Glutamatergic neuron (in vitro differentiated cells): Measurements from ENCODE around the gene SVOPL. TPM values are rescaled to one million over a fixed set of nuclear protein-coding genes. Genes with fewer than 3 reads are reported as not detected.

Experiments
- DNase-seq: peaks from one replicate; pipeline ENCODE4 v3.0.0; 2022
- H3K27ac Mint-ChIP-seq: one replicate; pipeline ENCODE4 v1.8.0; 2020; ENCODE audit warnings: mild to moderate bottlenecking, mixed read lengths, inconsistent platforms; ENCODE audit not compliant: unreplicated experiment
- H3K27me3 Mint-ChIP-seq: one replicate; pipeline ENCODE4 v1.8.0; 2020; ENCODE audit warnings: mild to moderate bottlenecking, moderate library complexity, mixed read lengths, inconsistent platforms; ENCODE audit not compliant: unreplicated experiment
- H3K36me3 Mint-ChIP-seq: one replicate; pipeline ENCODE4 v1.8.0; 2020; ENCODE audit warnings: mild to moderate bottlenecking, mixed read lengths, inconsistent platforms; ENCODE audit not compliant: unreplicated experiment
- H3K4me1 Mint-ChIP-seq: one replicate; pipeline ENCODE4 v1.8.0; 2020; ENCODE audit warnings: mild to moderate bottlenecking, low read depth, mixed read lengths, inconsistent platforms; ENCODE audit not compliant: unreplicated experiment
- H3K4me3 Mint-ChIP-seq: one replicate; pipeline ENCODE4 v1.8.0; 2020; ENCODE audit warnings: mild to moderate bottlenecking, mixed read lengths, inconsistent platforms; ENCODE audit not compliant: unreplicated experiment
- H3K9me3 Mint-ChIP-seq: one replicate; pipeline ENCODE4 v1.8.0; 2020; ENCODE audit warnings: mild to moderate bottlenecking, moderate library complexity, mixed read lengths, inconsistent platforms; ENCODE audit not compliant: unreplicated experiment
- total RNA-seq: library from RNA; stranded (reverse); fragmentation: NEBNext Ultra II Directional; extraction: Animal tissue kit (Norgen Biotek cat#: 25700); gene quantifications from one replicate; pipeline ENCODE4 v1.2.1, GENCODE V29; 2021; ENCODE audit not compliant: unreplicated experiment
- TF ChIP-seq, protein P1 (sequence below): fragments of 200-600 bp; sonication (generic); IDR thresholded peaks from one replicate; pipeline ENCODE4 v1.5.0; 2021; ENCODE audit not compliant: partially characterized antibody, unreplicated experiment

Gene SVOPL
- total RNA-seq, 1 donor from 2014 or later, result not detected

DNA sequence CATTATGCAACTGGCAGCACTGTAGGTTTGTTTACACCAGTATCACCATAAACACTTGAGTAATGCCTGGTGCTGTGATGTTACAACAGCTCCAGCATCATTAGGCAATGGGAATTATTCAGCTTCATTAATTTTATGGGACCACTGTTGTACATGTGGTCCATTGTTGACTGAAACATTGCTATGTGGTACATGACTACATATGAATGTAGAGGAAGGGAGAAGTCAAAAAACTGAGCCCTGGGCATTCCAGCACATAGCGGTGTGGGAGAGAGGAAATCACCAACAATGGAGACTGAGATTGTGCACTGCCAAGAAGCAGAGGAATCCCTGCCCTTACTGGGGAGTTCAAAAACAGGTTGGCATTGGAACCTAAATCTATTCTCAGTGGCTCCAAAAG, 152.1 kb downstream of the SVOPL start:
- no peak overlapping the region for H3K27ac Mint-ChIP-seq
- peaks cover 8% of the 10 kb centered on the region for H3K36me3 Mint-ChIP-seq
- DNase-seq, result no peak
- no peaks in the 10 kb centered on the region for H3K4me1 Mint-ChIP-seq
- H3K9me3 Mint-ChIP-seq, result peaks cover 4% of the 10 kb centered on the region
- TF ChIP-seq, protein P1, sequence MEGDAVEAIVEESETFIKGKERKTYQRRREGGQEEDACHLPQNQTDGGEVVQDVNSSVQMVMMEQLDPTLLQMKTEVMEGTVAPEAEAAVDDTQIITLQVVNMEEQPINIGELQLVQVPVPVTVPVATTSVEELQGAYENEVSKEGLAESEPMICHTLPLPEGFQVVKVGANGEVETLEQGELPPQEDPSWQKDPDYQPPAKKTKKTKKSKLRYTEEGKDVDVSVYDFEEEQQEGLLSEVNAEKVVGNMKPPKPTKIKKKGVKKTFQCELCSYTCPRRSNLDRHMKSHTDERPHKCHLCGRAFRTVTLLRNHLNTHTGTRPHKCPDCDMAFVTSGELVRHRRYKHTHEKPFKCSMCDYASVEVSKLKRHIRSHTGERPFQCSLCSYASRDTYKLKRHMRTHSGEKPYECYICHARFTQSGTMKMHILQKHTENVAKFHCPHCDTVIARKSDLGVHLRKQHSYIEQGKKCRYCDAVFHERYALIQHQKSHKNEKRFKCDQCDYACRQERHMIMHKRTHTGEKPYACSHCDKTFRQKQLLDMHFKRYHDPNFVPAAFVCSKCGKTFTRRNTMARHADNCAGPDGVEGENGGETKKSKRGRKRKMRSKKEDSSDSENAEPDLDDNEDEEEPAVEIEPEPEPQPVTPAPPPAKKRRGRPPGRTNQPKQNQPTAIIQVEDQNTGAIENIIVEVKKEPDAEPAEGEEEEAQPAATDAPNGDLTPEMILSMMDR, result no peak
- no peak overlapping the region for H3K4me3 Mint-ChIP-seq
- H3K27me3 Mint-ChIP-seq, result no peaks in the 10 kb centered on the region

- Mint-ChIP-seq H3K36me3 (peaks cover 7% of the 10 kb centered on the region), H3K9me3 (peaks cover 4% of the 10 kb centered on the region), H3K4me3 (no peak overlapping the region), H3K4me1 (no peaks in the 10 kb centered on the region), H3K27me3 (no peaks in the 10 kb centered on the region), H3K27ac (no peak overlapping the region)
- no peak for DNase-seq
- TF ChIP-seq, protein P1, result no peak
Observed at GRCh38 chr7:138546829-138547228, 154.3 kb downstream of the SVOPL start.

- no peak overlapping the region for H3K27ac Mint-ChIP-seq
- TF ChIP-seq, protein P1, result no peak
- no peaks in the 10 kb centered on the region for H3K27me3 Mint-ChIP-seq
- no peaks in the 10 kb centered on the region for H3K4me1 Mint-ChIP-seq
- DNase-seq, result no peak
- H3K4me3 Mint-ChIP-seq, result no peak overlapping the region
- peaks cover 4% of the 10 kb centered on the region for H3K9me3 Mint-ChIP-seq
- H3K36me3 Mint-ChIP-seq, result peaks cover 12% of the 10 kb centered on the region
Observed at GRCh38 chr7:138546064-138546619, 155.0 kb downstream of the SVOPL start.

- H3K4me1 Mint-ChIP-seq, result no peaks in the 10 kb centered on the region
- DNase-seq, result no peak
- H3K27me3 Mint-ChIP-seq, result no peaks in the 10 kb centered on the region
- peaks cover 4% of the 10 kb centered on the region for H3K9me3 Mint-ChIP-seq
- no peak overlapping the region for H3K4me3 Mint-ChIP-seq
- TF ChIP-seq, protein P1, result no peak
- peaks cover 17% of the 10 kb centered on the region for H3K36me3 Mint-ChIP-seq
- H3K27ac Mint-ChIP-seq, result no peak overlapping the region
Observed at GRCh38 chr7:138545123-138545522, 156.0 kb downstream of the SVOPL start.

Other genes starting within 250 kb of the SVOPL start
- 85.6 TPM for gene TRIM24, start 241.1 kb downstream of the SVOPL start, total RNA-seq
- gene TMEM213, start 96.6 kb upstream of the SVOPL start, total RNA-seq, result not detected
- not detected for gene ATP6V0A4, start 96.8 kb upstream of the SVOPL start, total RNA-seq